GM12873 (cell line): ENCODE results near the gene OR8B12.

ENCODE experiments used
- TF ChIP-seq, protein P1 (sequence below): IDR thresholded peaks from 2 replicates; pipeline ENCODE4 v1.5.1; 2012; ENCODE audit warnings: low read depth, mild to moderate bottlenecking, moderate library complexity, low read length, control low read depth; ENCODE audit not compliant: insufficient read depth; ENCODE audit errors: missing control alignments

The OR8B12 gene

DNA sequence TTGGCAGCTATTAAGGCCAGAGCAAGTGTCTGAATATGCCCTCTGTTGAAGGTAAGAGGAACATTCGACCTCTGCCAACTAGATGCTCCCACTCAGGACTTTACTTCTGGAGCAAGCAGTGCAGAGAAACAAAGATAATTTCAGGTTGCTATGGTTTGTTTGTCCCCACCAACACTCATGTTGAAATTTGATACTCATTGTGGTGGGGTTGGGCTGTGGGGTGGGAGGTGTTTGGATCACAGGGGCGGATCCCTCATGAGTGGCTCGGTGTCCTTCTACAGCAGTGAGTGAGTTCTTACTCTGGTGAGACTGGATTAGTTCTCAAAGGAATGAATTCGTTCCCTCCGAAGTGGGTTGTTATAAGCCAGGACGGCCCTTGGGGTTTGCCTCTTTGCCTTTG, 38.4 kb upstream of the OR8B12 start:
- TF ChIP-seq, protein P1, sequence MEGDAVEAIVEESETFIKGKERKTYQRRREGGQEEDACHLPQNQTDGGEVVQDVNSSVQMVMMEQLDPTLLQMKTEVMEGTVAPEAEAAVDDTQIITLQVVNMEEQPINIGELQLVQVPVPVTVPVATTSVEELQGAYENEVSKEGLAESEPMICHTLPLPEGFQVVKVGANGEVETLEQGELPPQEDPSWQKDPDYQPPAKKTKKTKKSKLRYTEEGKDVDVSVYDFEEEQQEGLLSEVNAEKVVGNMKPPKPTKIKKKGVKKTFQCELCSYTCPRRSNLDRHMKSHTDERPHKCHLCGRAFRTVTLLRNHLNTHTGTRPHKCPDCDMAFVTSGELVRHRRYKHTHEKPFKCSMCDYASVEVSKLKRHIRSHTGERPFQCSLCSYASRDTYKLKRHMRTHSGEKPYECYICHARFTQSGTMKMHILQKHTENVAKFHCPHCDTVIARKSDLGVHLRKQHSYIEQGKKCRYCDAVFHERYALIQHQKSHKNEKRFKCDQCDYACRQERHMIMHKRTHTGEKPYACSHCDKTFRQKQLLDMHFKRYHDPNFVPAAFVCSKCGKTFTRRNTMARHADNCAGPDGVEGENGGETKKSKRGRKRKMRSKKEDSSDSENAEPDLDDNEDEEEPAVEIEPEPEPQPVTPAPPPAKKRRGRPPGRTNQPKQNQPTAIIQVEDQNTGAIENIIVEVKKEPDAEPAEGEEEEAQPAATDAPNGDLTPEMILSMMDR: no peak

DNA sequence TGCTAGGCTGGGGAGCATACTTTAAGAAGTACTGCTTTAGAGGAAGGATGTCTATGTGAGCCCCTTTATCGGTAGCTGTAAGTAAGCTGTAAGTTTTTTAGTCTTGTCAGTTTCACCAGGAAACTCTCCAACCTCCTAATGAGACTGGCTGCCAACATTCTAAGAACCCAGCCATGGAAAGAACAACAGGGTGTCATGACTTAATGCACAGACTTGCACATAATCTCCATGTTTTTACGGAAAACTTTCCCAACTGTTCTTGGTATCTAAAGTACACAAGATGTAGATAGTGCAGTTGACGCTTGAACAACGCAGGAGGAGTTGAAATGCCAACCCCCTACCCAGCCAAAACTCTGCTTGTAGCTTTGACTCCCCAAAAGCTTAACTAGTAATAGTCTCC, 35.3 kb upstream of the OR8B12 start:
- TF ChIP-seq, protein P1: no peak

DNA sequence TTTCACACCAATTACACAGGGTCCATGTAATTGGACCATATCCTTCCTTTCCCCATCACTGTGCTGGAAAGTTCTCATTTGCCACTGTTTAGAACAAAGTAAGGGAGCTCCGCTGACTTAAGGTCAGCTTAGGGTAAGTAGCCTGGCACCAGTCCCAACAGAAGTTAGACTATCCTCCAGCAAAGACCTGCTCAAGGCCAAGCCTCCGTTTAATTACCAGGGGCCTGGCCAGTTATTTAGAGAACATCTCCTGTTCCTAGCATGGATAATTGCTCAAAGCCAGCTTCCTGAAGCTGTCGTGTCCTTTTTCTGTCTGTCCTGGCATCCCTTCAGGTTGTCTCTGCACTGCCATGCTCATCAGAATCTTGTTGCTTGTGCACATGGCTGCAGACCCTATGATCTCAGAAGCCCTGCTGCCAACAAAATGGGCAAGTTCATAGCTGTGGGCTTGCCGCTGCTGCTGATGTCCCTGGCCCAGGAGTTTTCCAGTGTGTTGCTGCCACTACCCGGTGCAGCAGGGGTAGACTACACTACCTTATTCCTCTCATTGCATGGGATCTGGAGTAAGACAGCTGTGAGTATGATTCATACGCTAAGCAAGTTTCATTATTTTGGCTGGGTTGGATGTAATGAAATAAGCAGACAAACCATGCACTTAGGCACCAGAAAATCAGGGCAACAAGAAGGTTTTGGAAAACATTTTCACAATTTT, 34.4 kb upstream of the OR8B12 start:
- TF ChIP-seq, protein P1: no peak

DNA sequence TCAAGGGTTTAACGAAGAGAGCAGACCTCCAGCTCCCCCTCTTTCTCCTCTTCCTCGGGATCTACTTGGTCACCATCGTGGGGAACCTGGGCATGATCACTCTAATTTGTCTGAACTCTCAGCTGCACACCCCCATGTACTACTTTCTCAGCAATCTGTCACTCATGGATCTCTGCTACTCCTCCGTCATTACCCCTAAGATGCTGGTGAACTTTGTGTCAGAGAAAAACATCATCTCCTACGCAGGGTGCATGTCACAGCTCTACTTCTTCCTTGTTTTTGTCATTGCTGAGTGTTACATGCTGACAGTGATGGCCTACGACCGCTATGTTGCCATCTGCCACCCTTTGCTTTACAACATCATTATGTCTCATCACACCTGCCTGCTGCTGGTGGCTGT, 26.7 kb upstream of the OR8B12 start:
- TF ChIP-seq, protein P1: no peak

DNA sequence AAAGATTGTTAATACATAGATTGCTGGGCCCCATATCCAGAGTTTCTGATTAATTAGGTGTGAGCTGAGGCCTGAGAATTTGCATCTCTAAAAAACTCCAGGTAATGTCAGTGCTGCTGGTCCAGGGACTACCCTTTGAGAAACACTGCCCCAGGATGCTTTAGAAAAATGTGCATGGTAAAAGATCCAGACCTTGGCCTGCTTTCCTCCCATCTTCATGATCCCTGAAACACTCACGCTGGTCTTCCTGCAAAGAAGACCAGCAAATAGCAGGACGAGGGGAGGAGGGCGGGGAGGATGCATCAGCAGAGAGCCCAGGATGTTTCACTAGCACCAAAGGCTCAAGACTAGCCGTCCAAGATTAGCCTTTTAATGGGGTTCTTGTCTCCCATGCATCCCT, 26.2 kb upstream of the OR8B12 start, which contains the start of gene OR8A1:
Gene OR8A1 (plus strand): TSS at position 301 of the 400 bp plus-strand sequence. CDS start 123 bp downstream, outside the sequence.
- TF ChIP-seq, protein P1: no peak

DNA sequence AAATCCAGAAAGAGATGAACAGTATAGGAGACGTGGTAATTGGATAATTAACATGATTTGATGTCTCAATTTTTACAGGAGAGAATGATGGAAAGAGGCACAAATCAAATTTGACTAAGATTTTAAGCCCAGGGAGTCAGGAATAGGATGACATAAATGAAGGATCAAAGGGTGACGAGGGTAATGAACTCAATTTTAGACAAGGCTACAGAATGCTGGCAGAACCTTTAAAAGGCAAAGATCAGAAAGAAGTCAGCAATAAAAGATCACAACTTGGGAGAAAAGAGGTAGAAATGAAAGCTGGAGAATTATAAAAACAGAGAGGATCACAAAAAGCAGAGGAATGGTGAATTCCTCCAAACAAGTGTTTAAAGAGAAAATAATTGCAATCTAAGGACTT, 13.4 kb upstream of the OR8B12 start:
- TF ChIP-seq, protein P1: no peak

DNA sequence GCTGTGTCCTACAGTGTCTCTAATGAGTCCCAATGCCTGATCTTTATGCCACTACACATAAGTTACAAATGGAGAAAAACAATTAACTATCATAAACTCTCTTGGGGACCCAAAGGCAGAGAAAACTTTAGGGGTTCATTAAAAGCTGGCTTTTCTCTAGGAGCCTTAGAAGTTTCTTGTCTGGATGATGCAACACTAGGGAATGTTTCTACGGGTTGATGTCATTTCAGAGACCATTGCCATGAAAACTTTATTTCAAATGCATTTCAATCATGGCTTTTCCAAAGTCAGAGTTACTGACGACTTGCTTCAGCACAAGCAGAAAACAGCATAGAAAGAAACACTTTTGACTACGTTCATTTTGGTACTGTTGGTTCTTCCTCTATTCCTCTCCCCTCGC, 8.5 kb upstream of the OR8B12 start:
- TF ChIP-seq, protein P1: no peak

DNA sequence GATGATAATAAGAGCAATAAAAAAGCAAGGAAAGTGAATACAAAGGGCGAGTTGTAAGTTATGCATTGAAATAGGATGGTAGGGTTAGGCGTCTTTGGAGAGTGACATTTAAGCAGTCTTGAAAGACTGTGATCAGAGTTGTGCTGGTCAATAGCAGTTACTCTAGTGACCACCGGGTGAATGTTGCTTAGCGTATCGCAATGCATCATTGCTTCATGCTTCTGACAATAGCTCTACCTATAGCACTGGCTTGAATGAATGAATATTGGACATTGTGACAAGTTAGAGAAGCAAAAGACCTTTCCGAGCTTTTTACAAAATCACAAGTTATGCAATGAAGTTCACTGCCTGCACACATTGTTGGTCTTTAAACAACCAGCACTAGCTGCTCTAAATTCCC, 7.7 kb upstream of the OR8B12 start:
- TF ChIP-seq, protein P1: peak; percentile 12
